ENCODE measurements around the gene PDE4D. TPM values are rescaled to one million over a fixed set of nuclear protein-coding genes. Genes with fewer than 3 reads are reported as not detected.

The PDE4D gene
- total RNA-seq, 1 experiment from 2014 or later, result 2.1 TPM

DNA sequence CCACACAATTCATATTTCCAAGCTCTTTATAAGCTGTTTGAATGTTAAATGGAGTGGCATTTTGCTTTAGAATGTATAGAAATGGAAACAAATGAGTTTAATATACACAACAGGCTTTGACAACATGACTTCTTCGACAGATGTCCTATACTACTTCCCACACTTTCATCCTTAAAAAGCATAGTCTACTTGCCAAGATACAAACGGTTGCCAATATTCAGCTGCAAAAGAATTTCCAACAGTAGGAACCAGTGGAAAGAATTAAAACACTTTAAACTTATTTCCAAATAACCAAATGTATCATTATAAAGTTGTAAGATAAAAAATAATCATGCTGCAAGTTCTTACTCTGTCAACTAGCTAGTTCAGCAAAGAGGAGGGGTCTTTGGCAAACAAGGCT lies 456.4 kb downstream of the PDE4D start:
- no peak overlapping the region for H3K14ac ChIP-seq (ENCODE audit: insufficient read depth, low read length)
- no peak overlapping the region for H3K4me3 Mint-ChIP-seq
- no peak overlapping the region for H3K4ac ChIP-seq (ENCODE audit: low read depth, low read length)
- no peaks in the 10 kb centered on the region for H3K9me3 Mint-ChIP-seq
- H3K27me3 Mint-ChIP-seq (ENCODE audit: low read depth), result no peaks in the 10 kb centered on the region
- H3K79me1 ChIP-seq (ENCODE audit: insufficient read depth, low read depth, low read length, poor library complexity, severe bottlenecking), result no peaks in the 10 kb centered on the region
- H3K23ac ChIP-seq (ENCODE audit: insufficient read length, low read depth, low read length), result no peak overlapping the region
- no peak overlapping the region for H3K27ac ChIP-seq (ENCODE audit: insufficient read length, low read depth, low read length)
- no peaks in the 10 kb centered on the region for H3K27me3 ChIP-seq (ENCODE audit: insufficient read depth, low read length)
- H3K4me1 ChIP-seq (ENCODE audit: insufficient read depth, low read length), result no peaks in the 10 kb centered on the region
- no peak overlapping the region for H2BK20ac ChIP-seq (ENCODE audit: low read depth, low read length, poor library complexity, severe bottlenecking)
- no peaks in the 10 kb centered on the region for H3K9me3 ChIP-seq (ENCODE audit: control insufficient read depth, low read depth, low read length)
- no peak overlapping the region for H3K27ac Mint-ChIP-seq
- no peak overlapping the region for H3K9ac ChIP-seq (ENCODE audit: extremely low read depth, insufficient read length, low read length)
- H3K36me3 Mint-ChIP-seq (ENCODE audit: insufficient read depth in 1 of 3, low read depth in 3 of 3), result no peaks in the 10 kb centered on the region
- no peak overlapping the region for H2BK15ac ChIP-seq (ENCODE audit: low read depth, low read length)
- DNase-seq, result no peak
- H2BK12ac ChIP-seq (ENCODE audit: insufficient read length, low read depth, low read length), result no peak overlapping the region
- H3K23me2 ChIP-seq (ENCODE audit: insufficient read length, low read depth, low read length, poor library complexity, severe bottlenecking), result no peaks in the 10 kb centered on the region
- no peak overlapping the region for H2AK5ac ChIP-seq (ENCODE audit: insufficient read length, low read length)
- WGBS (ENCODE audit: extremely low coverage, insufficient read length, low lambda C conversion rate), result no CpG with 5 or more reads among the region's 2 CpGs
- TF ChIP-seq, protein P1, sequence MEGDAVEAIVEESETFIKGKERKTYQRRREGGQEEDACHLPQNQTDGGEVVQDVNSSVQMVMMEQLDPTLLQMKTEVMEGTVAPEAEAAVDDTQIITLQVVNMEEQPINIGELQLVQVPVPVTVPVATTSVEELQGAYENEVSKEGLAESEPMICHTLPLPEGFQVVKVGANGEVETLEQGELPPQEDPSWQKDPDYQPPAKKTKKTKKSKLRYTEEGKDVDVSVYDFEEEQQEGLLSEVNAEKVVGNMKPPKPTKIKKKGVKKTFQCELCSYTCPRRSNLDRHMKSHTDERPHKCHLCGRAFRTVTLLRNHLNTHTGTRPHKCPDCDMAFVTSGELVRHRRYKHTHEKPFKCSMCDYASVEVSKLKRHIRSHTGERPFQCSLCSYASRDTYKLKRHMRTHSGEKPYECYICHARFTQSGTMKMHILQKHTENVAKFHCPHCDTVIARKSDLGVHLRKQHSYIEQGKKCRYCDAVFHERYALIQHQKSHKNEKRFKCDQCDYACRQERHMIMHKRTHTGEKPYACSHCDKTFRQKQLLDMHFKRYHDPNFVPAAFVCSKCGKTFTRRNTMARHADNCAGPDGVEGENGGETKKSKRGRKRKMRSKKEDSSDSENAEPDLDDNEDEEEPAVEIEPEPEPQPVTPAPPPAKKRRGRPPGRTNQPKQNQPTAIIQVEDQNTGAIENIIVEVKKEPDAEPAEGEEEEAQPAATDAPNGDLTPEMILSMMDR (conservative IDR thresholded peaks at IDR 0.05), result no peak
- no peak overlapping the region for H4K8ac ChIP-seq (replicated peaks; ENCODE audit: insufficient read length, low read depth, low read length)
- no peak overlapping the region for H3K18ac ChIP-seq (ENCODE audit: insufficient read length, low read depth, low read length)
- no peak overlapping the region for H4K91ac ChIP-seq (ENCODE audit: insufficient read length, low read depth, low read length)
- no peak overlapping the region for H3K56ac ChIP-seq (ENCODE audit: insufficient read length, low read depth, low read length)
- H4K20me1 ChIP-seq (ENCODE audit: control insufficient read depth, insufficient read depth, insufficient read length), result no peaks in the 10 kb centered on the region
- H3K4me1 Mint-ChIP-seq, result peaks cover 7 to 8% of the 10 kb centered on the region in 2 experiments; a peak in 2 of 4 replicates
- H3K79me2 ChIP-seq (ENCODE audit: insufficient read depth, low read length), result no peaks in the 10 kb centered on the region
- no peak overlapping the region for H3K4me2 ChIP-seq (ENCODE audit: insufficient read depth, insufficient read length, low read length)
- H3T11ph ChIP-seq (ENCODE audit: low read length), result no peak overlapping the region
- no peak overlapping the region for H2BK120ac ChIP-seq (ENCODE audit: low read depth, low read length, poor library complexity, severe bottlenecking)
- no peak overlapping the region for H2BK5ac ChIP-seq (ENCODE audit: insufficient read length, low read length)
- H4K5ac ChIP-seq (ENCODE audit: insufficient read length, low read depth, low read length), result no peak overlapping the region
- H2AFZ ChIP-seq (ENCODE audit: low read length), result no peak overlapping the region
